GM12878 (cell line): ENCODE measurements around the gene ATP6V1G1. TPM values are rescaled to one million over a fixed set of nuclear protein-coding genes. Genes with fewer than 3 reads are reported as not detected.

ENCODE experiments used
- EP300 ChIP-seq, 2 experiments: fragments of 150-350 bp in 1 of 2; IDR thresholded peaks; 2 replicates each; pipeline ENCODE4 v1.6.1; 2011 to 2012; ENCODE audit warnings: low read depth in 2 of 2, low read length in 2 of 2, borderline replicate concordance in 1 of 2, improper control_type of control experiment in 1 of 2, inconsistent platforms in 1 of 2; ENCODE audit not compliant: control insufficient read depth in 1 of 2
- IKZF2 ChIP-seq, 2 experiments: fragments of 450-650 bp; IDR thresholded peaks; 2 replicates each; pipeline ENCODE4 v1.6.1; 2017; ENCODE audit warnings: mild to moderate bottlenecking in 2 of 2, moderate library complexity in 2 of 2
- ZNF592 ChIP-seq: fragments of 450-650 bp; IDR thresholded peaks from 2 replicates; pipeline ENCODE4 v1.6.1; 2017; ENCODE audit warnings: mild to moderate bottlenecking, moderate library complexity
- polyA plus RNA-seq, 11 experiments: library from polyadenylated mRNA; depleted of rRNA in 4 of 11; unstranded in 6 of 11; stranded (reverse) in 5 of 11; fragments of >200 nt; fragmentation: Nextera tagmentation in 4 of 11; fragmentation: Illumina TruSeq in 1 of 11; extraction: Ambion mirVana in 4 of 11; extraction: Trizol in 1 of 11; gene quantifications; 1 replicate in 1 of 11; 2 replicates in 10 of 11; pipeline versions ENCODE4 v1.2.1 to v1.2.3, GENCODE V29; 2011 to 2016; ENCODE audit warnings: inconsistent platforms in 2 of 11, missing spikeins in 2 of 11, low read depth in 1 of 11
- total RNA-seq, 4 experiments: library from RNA; depleted of rRNA in 3 of 4; stranded (reverse); fragments of >200 nt in 3 of 4; fragmentation: Illumina TruSeq in 1 of 4; extraction: Trizol in 1 of 4; gene quantifications; 2 replicates each; pipeline versions ENCODE4 v1.2.1 to v1.2.3, GENCODE V29; 2013 to 2021
- TF ChIP-seq, protein P1 (sequence below): IDR thresholded peaks from 2 replicates; pipeline ENCODE4 v1.6.1; 2012; ENCODE audit warnings: mild to moderate bottlenecking, low read depth, low read length

The ATP6V1G1 gene
- total and polyA plus RNA-seq, 10 of the 15 experiments (the other 5 are each of a cell fraction or from before 2014, with no cell fraction given), result 34.2 to 204 (median 82.5) TPM

- TF ChIP-seq, protein P1, sequence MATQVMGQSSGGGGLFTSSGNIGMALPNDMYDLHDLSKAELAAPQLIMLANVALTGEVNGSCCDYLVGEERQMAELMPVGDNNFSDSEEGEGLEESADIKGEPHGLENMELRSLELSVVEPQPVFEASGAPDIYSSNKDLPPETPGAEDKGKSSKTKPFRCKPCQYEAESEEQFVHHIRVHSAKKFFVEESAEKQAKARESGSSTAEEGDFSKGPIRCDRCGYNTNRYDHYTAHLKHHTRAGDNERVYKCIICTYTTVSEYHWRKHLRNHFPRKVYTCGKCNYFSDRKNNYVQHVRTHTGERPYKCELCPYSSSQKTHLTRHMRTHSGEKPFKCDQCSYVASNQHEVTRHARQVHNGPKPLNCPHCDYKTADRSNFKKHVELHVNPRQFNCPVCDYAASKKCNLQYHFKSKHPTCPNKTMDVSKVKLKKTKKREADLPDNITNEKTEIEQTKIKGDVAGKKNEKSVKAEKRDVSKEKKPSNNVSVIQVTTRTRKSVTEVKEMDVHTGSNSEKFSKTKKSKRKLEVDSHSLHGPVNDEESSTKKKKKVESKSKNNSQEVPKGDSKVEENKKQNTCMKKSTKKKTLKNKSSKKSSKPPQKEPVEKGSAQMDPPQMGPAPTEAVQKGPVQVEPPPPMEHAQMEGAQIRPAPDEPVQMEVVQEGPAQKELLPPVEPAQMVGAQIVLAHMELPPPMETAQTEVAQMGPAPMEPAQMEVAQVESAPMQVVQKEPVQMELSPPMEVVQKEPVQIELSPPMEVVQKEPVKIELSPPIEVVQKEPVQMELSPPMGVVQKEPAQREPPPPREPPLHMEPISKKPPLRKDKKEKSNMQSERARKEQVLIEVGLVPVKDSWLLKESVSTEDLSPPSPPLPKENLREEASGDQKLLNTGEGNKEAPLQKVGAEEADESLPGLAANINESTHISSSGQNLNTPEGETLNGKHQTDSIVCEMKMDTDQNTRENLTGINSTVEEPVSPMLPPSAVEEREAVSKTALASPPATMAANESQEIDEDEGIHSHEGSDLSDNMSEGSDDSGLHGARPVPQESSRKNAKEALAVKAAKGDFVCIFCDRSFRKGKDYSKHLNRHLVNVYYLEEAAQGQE, result no peak
- TF ChIP-seq EP300 (IDR thresholded peaks at IDR 0.05; ENCODE audit: borderline replicate concordance in 1 of 2, control insufficient read depth in 1 of 2, low read depth in 2 of 2, low read length in 2 of 2), result no peak
- TF ChIP-seq ZNF592, result no peak
- no peak for TF ChIP-seq IKZF2 (IDR thresholded peaks at IDR 0.05)
These were observed 34.5 kb downstream of the ATP6V1G1 start (continued) for GRCh38 chr9:114621975-114622609.
